Transverse colon (tissue), 3 donors: Measurements from ENCODE around the gene PLA2G4F.

Experiments
- POLR2A ChIP-seq: fragments of 450-650 bp; IDR thresholded peaks from one replicate; pipeline ENCODE4 v1.6.1; 2016; ENCODE audit warnings: antibody characterized with exemption, mild to moderate bottlenecking, moderate library complexity
- TF ChIP-seq, protein P1 (sequence below), 5 experiments: fragments of 200-600 bp in 3 of 5; fragments of 450-650 bp in 2 of 5; sonication (generic) in 3 of 5; IDR thresholded peaks; 1 replicate in 2 of 5; 2 replicates in 3 of 5; pipeline ENCODE4 v1.5.1; 2016 to 2017; ENCODE audit warnings: antibody characterized with exemption in 5 of 5, inconsistent platforms in 3 of 5, mild to moderate bottlenecking in 2 of 5, moderate library complexity in 1 of 5

DNA sequence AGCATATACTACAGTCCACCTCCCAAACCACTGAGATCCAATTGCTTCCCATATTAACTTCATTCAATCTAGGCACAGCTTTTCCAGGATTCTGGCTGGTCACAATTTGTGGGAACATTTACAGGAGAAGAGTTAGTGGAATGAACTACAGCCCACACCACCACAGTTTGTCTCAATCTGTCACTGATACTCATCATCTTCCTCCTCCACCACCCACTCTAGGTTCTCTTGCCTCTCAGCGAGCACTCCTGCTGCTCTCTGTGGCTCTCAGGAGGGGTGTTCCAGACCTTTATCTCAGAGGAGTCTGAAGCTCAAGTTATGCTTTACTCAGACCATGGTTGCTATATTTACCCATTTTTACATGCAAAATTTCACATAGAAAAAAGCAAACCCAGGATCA lies 36.2 kb downstream of the PLA2G4F start:
- TF ChIP-seq, protein P1, sequence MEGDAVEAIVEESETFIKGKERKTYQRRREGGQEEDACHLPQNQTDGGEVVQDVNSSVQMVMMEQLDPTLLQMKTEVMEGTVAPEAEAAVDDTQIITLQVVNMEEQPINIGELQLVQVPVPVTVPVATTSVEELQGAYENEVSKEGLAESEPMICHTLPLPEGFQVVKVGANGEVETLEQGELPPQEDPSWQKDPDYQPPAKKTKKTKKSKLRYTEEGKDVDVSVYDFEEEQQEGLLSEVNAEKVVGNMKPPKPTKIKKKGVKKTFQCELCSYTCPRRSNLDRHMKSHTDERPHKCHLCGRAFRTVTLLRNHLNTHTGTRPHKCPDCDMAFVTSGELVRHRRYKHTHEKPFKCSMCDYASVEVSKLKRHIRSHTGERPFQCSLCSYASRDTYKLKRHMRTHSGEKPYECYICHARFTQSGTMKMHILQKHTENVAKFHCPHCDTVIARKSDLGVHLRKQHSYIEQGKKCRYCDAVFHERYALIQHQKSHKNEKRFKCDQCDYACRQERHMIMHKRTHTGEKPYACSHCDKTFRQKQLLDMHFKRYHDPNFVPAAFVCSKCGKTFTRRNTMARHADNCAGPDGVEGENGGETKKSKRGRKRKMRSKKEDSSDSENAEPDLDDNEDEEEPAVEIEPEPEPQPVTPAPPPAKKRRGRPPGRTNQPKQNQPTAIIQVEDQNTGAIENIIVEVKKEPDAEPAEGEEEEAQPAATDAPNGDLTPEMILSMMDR (IDR thresholded peaks at IDR 0.05): no peak
- TF ChIP-seq POLR2A: no peak
